ENCODE measurements around the gene FILIP1L. TPM values are rescaled to one million over a fixed set of nuclear protein-coding genes. Genes with fewer than 3 reads are reported as not detected.

The FILIP1L gene
- total and polyA plus RNA-seq, 2 donors (not counting 1 experiment from before 2014, with no cell fraction given), result 0.32 to 0.48 TPM

DNA sequence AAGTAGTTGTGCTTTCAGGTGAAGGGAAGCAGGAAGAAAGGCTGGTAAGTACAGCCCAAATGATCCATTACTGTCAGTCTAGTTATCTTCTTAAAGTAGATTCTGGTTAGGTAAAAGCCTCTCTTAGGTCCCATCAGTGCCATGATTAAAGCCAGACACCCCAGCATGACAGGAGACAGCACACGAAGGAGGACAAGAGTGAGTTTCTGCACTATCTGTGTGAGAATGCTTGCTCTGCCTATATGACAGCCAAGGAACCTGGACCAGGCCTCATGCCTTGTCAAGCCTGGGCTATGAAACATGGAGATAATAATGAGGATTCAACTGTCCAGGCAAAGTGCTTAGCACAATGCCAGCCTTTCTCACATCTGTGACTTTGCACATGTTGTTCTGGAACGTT, 13.5 kb upstream of the FILIP1L start:
- intact Hi-C loops (cut with micrococcal nuclease), result no loop called here
- no peaks in the 10 kb centered on the region for H3K4me1 Mint-ChIP-seq
- 92% methylated on average over 2 of the region's 2 CpGs for WGBS (ENCODE audit: insufficient coverage)
- Histone ChIP-seq H3K79me2 (ENCODE audit: control insufficient read depth, insufficient read depth, low read length) (no peaks in the 10 kb centered on the region), H3K4me3 (ENCODE audit: control extremely low read depth in 1 of 5, extremely low read depth in 1 of 5, insufficient read depth in 1 of 5, low read depth in 2 of 5, low read length in 4 of 5) (no peak overlapping the region), H3K27me3 (replicated peaks in 1 of 4; ENCODE audit: control extremely low read depth in 1 of 4, control insufficient read depth in 3 of 4, insufficient read depth in 4 of 4, low read length in 3 of 4) (no peaks in the 10 kb centered on the region), H3K4me2 (replicated peaks; ENCODE audit: low read depth, low read length, poor library complexity, severe bottlenecking) (no peak overlapping the region), H3K9me3 (ENCODE audit: control extremely low read depth in 1 of 3, control insufficient read depth in 2 of 3, insufficient read depth in 1 of 3, low read length in 2 of 3) (no peaks in the 10 kb centered on the region), H3K9ac (ENCODE audit: low read length) (no peak overlapping the region), H4K20me1 (ENCODE audit: control insufficient read depth, insufficient read depth, low read length, poor library complexity, severe bottlenecking) (no peaks in the 10 kb centered on the region), H3K4me1 (ENCODE audit: control insufficient read depth in 2 of 2, insufficient read depth in 2 of 2, low read length in 2 of 2) (no peaks in the 10 kb centered on the region), H3K36me3 (replicated peaks in 1 of 2; ENCODE audit: control extremely low read depth in 1 of 2, control insufficient read depth in 1 of 2, extremely low read depth in 1 of 2, insufficient read depth in 2 of 2, low read length in 1 of 2) (no peaks in the 10 kb centered on the region), H2AFZ (ENCODE audit: insufficient read depth, low read depth, low read length, poor library complexity, severe bottlenecking) (no peak overlapping the region), H3K27ac (ENCODE audit: low read length in 2 of 2) (no peak overlapping the region)
- DNase-seq (no peak), ATAC-seq (ENCODE audit: low read depth) (no peak)
- no peak overlapping the region for H3K27ac Mint-ChIP-seq
- H3K27me3 Mint-ChIP-seq, result no peaks in the 10 kb centered on the region
- no peak overlapping the region for H3K4me3 Mint-ChIP-seq
- no peaks in the 10 kb centered on the region for H3K9me3 Mint-ChIP-seq (ENCODE audit: insufficient read depth)
- TF ChIP-seq, protein P1, sequence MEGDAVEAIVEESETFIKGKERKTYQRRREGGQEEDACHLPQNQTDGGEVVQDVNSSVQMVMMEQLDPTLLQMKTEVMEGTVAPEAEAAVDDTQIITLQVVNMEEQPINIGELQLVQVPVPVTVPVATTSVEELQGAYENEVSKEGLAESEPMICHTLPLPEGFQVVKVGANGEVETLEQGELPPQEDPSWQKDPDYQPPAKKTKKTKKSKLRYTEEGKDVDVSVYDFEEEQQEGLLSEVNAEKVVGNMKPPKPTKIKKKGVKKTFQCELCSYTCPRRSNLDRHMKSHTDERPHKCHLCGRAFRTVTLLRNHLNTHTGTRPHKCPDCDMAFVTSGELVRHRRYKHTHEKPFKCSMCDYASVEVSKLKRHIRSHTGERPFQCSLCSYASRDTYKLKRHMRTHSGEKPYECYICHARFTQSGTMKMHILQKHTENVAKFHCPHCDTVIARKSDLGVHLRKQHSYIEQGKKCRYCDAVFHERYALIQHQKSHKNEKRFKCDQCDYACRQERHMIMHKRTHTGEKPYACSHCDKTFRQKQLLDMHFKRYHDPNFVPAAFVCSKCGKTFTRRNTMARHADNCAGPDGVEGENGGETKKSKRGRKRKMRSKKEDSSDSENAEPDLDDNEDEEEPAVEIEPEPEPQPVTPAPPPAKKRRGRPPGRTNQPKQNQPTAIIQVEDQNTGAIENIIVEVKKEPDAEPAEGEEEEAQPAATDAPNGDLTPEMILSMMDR (IDR thresholded peaks at IDR 0.05), result no peak
- no peak for TF ChIP-seq EZH2 (IDR thresholded peaks at IDR 0.05; ENCODE audit: borderline replicate concordance, insufficient read depth, low read depth, low read length, poor library complexity, severe bottlenecking)
- ChIA-PET CTCF (no interaction called here), POLR2A (no interaction called here)

DNA sequence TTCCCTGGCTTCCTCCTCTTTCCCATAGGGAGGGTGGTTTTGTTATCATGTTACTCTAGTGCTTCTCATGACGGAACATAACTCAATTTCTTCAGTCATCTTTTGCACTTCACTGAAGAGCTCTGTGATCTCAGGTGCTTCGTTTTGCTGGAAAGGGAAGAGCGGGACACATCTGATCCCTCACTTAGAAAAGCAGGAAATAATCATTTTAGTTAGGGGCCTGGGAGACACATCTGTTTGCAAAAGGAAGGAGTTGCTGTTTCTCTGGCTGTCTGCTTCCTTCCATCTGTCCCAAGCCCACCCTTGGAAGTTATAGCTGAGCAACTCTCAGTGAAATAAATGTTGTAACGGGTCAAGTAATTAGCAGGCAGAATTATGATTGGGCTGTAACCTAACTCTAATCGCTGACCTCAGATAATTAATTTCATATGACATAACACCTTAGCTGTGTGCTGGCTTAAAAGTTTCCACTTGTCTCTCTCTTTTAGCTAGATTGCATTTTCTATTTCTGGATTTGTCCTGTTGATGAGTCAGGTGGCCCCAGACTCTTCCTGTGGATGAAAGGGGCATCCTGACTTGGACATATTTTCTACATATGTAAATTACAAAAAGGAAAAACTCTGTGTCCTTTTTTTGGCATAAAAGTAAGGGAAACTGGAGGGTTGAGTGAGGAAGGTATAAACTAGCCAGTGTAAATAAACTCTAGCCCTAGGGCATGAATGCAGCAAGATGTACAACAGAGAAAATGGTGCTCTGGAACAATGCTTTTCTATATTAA, 11.0 kb upstream of the FILIP1L start:
- H3K4me2 ChIP-seq (replicated peaks; ENCODE audit: low read depth, low read length, poor library complexity, severe bottlenecking), result no peak overlapping the region

More for the DNA sequence above, 11.0 kb upstream of the FILIP1L start:
- intact Hi-C loops (cut with micrococcal nuclease), result no loop called here
- no peaks in the 10 kb centered on the region for H3K27me3 Mint-ChIP-seq
- Histone ChIP-seq H3K27ac (ENCODE audit: low read length in 2 of 2) (no peak overlapping the region), H3K9me3 (ENCODE audit: control extremely low read depth in 1 of 3, control insufficient read depth in 2 of 3, insufficient read depth in 1 of 3, low read length in 2 of 3) (no peaks in the 10 kb centered on the region), H3K4me3 (ENCODE audit: control extremely low read depth in 1 of 5, extremely low read depth in 1 of 5, insufficient read depth in 1 of 5, low read depth in 2 of 5, low read length in 4 of 5) (no peak overlapping the region), H3K36me3 (replicated peaks in 1 of 2; ENCODE audit: control extremely low read depth in 1 of 2, control insufficient read depth in 1 of 2, extremely low read depth in 1 of 2, insufficient read depth in 2 of 2, low read length in 1 of 2) (no peaks in the 10 kb centered on the region), H3K4me1 (ENCODE audit: control insufficient read depth in 2 of 2, insufficient read depth in 2 of 2, low read length in 2 of 2) (no peaks in the 10 kb centered on the region), H3K9ac (ENCODE audit: low read length) (no peak overlapping the region), H3K79me2 (ENCODE audit: control insufficient read depth, insufficient read depth, low read length) (no peaks in the 10 kb centered on the region), H4K20me1 (ENCODE audit: control insufficient read depth, insufficient read depth, low read length, poor library complexity, severe bottlenecking) (no peaks in the 10 kb centered on the region), H3K27me3 (replicated peaks in 1 of 4; ENCODE audit: control extremely low read depth in 1 of 4, control insufficient read depth in 3 of 4, insufficient read depth in 4 of 4, low read length in 3 of 4) (no peaks in the 10 kb centered on the region), H2AFZ (ENCODE audit: insufficient read depth, low read depth, low read length, poor library complexity, severe bottlenecking) (no peak overlapping the region)
- no peaks in the 10 kb centered on the region for H3K9me3 Mint-ChIP-seq (ENCODE audit: insufficient read depth)
- POLR2A ChIA-PET, result no interaction called here
- H3K27ac Mint-ChIP-seq, result no peak overlapping the region
- no peaks in the 10 kb centered on the region for H3K4me1 Mint-ChIP-seq
- CTCF ChIA-PET, result interaction anchor here (1.1 kb wide), 1 partner anchor 294 kb away, joined by 3 read pairs; no protein-coding TSS in a partner anchor
- no peak for DNase-seq
- TF ChIP-seq, protein P1 (IDR thresholded peaks at IDR 0.05), result no peak
- TF ChIP-seq EZH2 (IDR thresholded peaks at IDR 0.05; ENCODE audit: borderline replicate concordance, insufficient read depth, low read depth, low read length, poor library complexity, severe bottlenecking), result no peak
- ATAC-seq (ENCODE audit: low read depth), result no peak
- no peak overlapping the region for H3K4me3 Mint-ChIP-seq
- 67% methylated on average over 1 of the region's 5 CpGs for WGBS (ENCODE audit: insufficient coverage)

Data from B cell (primary cell).